HG03432 (cell line): Measurements from ENCODE around the gene SMARCC2.

Experiments
- ATAC-seq: cut with Tn5 transposase; IDR thresholded peaks from one replicate; pipeline ENCODE4 v1.9.1; 2021; ENCODE audit warnings: mild to moderate bottlenecking, moderate library complexity; ENCODE audit not compliant: unreplicated experiment

Gene SMARCC2

DNA sequence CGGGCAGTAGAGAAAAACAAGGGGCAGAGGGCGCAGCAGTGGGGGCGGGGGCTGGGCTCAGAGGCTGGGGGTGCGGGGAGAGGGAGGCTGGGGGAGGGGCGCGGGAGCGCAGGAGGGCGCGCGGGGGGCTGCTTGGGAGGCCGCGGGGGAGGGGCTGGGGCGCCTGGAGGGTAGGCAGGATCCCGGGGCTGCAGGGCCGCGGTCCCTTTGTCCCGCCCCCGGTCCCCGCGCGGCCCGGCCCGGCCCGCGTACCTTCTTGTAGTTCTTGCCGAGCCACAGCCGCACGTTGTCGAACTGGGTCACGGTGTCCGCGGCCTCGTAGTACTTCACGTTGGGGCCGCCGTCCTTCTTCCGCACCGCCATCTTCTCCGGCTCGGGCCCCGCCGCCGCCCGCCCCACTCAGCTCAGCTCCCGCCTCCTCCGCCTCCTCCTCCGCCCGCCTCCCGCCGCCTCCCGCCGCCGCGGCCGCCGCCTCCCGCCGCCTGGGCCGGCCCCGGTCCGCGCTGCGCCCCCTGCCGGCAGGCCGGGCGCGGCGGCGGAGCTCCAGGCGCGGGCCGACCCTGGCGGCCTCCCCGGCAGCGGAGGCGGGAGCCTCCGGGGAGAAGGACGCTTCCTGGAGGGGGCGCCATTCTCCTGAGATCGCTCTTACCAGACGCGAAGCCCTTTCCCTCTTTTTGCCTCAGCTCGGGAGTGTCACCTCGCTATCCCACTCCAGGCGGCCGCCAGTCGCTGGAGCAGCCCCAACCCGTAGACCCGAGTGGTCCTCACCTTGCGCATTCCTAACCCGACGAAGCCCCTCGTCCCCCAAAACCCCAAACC is at the start of gene SMARCC2:
SMARCC2 (minus strand) TSS at position 385 of the 819 bp plus-strand sequence; CDS start at position 363, 22 bp downstream.
- peak; percentile 87 for ATAC-seq

DNA sequence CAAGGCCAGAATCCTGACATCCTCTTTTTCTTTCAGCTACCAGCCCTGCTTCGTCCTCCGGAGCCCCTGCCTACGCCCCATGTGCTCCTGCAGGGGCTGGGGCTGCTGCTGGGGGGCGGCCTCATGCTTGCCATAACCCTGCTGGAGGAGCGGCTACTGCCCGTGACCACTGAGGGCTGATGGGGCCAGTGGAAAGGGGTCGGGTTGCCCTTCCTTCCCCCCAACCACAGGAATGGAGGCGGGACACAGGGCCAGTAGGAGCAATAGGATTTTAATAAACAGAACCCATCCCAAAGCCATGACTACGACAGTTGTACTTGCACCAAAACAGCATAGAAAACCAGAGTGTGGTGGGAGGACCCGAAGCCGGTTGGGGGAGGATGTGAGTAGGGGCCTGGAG is 48.3 kb upstream of the SMARCC2 start:
- no peak for ATAC-seq

DNA sequence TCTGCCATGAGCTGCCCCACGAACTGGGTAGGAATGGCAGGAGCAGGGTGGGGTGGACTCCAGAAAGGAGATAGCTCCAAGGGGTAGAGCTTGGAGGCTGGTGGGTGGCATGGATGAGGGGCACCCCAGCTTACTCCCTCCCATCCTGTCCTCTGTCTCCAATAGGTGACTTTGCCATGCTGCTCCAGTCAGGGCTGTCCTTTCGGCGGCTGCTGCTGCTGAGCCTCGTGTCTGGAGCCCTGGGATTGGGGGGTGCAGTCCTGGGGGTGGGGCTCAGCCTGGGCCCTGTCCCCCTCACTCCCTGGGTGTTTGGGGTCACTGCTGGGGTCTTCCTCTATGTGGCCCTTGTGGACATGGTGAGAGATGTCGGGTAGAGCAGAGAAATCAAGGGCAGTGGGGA is 47.7 kb upstream of the SMARCC2 start:
- no peak for ATAC-seq

DNA sequence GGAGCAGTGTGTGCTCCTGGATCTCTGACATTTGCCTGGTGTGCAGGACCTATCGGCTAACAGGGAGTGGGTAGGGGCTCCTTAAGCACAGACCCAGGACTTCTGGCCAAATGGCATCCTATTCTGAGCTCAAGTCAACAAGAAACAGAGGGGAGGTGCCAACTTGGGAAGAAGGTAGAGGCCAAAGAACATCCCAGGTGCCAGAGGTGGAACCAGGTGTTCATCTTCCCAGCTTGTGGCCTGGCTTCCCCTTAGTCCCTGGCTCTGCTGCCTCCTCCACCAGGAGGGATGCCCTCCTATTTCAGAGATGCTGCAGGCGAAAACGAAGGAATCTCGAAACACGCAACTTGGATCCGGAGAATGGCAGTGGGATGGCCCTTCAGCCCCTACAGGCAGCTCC is 46.8 kb upstream of the SMARCC2 start:
- ATAC-seq = no peak

DNA sequence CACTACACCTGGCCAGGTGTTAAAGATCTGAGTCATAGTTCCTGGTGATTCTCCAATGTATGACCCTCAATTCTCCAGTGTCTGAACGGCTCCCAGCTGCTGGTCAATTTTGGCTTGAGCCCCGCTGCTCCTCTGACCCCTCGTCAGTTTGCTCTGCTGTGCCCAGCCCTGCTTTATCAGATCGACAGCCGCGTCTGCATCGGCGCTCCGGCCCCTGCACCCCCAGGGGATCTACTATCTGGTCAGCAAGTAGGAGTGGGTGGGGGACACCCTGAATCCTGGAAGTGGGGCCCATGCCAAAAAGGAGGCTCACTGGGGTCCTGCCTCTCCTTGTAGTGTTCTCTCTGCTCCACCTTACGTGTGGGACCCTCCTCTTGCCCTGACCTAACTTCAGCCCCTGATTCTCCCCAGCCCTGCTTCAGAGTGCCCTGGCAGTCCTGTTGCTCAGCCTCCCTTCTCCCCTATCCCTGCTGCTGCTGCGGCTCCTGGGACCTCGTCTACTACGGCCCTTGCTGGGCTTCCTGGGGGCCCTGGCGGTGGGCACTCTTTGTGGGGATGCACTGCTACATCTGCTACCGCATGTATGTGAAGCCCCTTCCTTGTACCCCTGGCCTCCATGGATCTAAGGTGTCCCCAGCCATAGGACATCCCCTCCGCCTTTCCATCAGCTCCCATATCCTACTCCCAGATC is 45.6 kb upstream of the SMARCC2 start:
- ATAC-seq = no peak

DNA sequence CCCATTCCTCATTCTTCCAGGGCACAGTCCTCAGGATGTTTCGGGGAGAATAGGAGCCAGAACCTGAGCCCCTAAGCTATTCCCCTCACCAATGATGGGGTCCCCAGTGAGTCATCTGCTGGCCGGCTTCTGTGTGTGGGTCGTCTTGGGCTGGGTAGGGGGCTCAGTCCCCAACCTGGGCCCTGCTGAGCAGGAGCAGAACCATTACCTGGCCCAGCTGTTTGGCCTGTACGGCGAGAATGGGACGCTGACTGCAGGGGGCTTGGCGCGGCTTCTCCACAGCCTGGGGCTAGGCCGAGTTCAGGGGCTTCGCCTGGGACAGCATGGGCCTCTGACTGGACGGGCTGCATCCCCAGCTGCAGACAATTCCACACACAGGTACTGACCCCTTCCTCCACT is 41.9 kb upstream of the SMARCC2 start:
- no peak for ATAC-seq

DNA sequence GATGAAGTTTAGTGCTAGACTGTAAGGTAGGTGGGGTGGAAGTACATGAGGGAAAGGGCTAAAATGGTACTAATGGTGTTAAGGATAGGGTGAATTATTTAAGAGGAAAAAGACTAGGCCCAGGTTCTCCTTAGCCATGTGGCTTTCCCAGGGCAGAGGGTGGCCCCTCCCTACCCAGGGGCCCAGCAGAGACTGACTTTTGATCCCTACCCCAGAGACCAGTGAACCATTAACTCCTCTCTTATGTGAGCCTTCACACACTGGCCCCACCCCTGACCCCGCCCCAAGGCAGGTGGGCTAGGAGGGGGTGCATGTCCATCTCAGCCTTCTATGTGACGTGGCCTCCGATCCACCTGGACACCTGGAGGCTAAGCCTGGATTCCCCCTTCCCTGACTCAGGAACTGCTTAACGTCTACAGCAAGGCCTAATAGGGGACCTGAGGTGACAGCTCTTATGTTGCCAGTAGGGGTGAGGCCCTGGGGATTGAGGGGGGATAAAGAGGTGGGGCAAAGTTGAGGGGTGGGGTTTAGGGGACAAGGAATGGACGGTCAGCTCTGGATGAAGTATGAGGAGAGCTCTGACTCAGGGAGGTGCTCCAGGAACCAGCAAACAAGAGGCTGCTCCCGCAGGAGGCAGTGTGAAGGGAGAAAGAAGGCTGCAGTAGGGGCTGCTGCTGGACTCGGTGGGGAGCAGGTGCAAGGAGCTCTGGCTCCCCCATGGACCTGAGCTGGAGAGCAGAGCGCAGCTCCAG is 41.3 kb upstream of the SMARCC2 start:
- no peak for ATAC-seq

DNA sequence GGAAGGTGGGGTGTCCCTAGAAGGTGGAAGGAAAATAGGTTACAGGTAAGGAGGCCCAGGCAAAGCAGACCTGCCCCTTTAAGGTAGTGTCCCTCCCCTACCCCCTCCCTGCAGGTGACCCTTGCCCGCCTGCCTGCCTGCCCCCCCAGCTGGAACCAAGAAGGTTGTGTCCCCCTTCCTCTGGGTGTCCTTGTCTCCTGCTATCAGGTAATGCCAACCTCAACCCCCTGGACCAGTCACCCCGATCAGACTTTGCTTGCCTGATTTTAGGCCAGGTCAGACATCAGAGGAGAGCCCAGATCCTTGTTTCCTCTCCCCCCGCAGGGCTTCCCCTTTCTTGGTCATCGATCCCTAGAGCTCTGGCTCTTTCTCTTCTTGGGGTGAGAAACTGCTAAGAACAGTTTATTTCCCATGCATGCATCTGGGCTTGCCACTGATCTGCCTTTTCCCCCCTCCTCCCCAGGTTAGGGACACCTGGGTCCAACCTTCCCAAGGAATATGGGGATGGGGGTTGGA is 40.7 kb upstream of the SMARCC2 start, which contains the start of gene SLC39A5:
SLC39A5 (plus strand) TSS at position 136 of the 516 bp plus-strand sequence. CDS start 1,224 bp downstream, outside the sequence.
- ATAC-seq = no peak

DNA sequence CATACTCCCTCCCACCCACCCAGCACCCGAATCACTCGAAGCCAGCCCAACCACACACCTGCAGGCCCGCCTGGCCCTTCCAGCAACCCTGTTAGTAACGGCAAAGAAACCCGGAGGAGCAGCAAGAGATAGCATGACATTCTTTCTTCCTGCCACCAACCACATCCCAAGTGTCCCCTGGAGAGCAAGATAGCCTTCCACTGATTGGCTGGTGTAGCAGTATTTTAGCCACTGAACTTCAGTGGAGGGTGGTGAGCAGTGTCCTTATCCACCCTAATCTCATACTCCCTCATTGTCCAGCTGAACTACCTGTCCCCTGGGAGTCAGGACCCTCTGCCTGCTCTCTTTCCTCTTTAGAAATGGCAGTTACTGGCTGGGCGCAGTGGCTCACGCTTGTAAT is 39.8 kb upstream of the SMARCC2 start:
- ATAC-seq = no peak

DNA sequence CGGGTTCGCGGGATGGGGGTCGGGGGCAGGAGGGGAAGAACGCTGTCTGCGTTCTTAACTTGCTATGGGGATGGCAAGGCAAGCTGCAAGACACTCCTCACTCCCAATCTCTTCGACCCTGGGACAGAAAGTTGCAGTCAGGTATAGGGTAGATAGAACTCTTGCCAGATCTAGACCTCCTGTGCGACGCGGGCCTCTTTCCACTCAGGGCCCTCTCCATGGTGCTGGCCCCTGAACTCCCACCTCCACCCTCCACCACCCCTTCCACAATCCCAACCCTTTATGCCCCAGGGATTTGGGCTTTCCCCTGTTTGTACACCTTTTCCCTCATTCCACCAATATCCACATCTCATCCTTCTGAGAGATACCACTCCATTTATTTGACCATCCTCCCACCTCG is 35.7 kb upstream of the SMARCC2 start:
- ATAC-seq = no peak

DNA sequence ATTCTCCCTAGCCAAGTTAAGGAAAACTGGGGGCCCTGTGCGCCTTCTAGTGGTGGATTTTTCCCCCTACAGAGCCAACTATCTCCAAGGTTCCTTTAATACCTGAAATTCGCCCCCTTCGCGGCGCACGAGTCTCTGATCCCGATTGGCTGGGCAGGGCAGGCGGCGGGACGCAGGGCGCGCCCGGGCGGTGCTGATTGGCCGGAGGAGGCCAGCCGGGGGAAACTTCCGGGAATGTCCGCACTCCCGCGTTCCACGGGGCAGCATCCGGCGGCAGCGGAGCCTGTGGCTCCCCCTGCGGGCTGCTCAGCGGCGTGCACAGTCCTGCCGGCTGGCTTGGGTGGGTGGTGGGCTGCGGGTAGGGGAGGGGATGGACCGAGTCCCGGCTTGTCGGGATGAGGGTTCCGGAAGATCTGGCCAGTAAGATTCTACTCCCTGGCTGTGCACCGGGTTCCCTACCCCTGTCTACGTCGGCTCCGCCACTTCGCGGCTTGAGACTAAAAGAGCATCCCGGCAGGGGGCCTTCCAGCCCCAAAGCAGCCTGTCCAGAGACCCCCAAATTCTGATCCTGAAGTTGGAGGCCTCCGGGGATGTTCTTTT is 34.9 kb upstream of the SMARCC2 start, which contains the start of gene NABP2:
NABP2 (plus strand) TSS at position 241 of the 600 bp plus-strand sequence. CDS start 515 bp downstream, outside the sequence.
- ATAC-seq = peak; percentile 80

DNA sequence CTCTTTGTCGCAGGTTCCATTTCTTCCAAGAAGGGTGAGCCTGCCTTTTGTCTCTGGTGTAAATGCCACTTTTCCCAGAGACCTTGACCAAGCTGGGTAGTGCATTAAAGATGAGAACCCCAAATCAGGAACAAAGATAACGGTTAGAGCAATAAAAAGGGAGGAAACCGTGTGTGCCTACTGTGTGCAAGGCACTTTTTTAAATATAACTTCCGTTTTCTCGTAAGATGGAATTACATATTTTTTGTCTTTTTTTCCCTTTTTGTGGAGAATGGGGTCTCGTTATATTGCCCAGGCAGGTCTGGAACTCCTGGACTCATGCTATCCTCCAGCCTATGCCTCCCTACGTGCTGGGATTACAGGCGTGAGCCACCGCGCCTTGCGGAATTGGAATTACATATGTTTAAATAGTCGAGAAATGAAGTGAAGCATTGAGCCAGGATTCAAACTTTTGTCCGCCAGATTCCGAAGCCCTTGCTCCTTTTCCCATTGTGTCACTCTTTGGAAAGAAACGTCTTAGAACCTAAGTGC is 34.4 kb upstream of the SMARCC2 start:
- no peak for ATAC-seq

DNA sequence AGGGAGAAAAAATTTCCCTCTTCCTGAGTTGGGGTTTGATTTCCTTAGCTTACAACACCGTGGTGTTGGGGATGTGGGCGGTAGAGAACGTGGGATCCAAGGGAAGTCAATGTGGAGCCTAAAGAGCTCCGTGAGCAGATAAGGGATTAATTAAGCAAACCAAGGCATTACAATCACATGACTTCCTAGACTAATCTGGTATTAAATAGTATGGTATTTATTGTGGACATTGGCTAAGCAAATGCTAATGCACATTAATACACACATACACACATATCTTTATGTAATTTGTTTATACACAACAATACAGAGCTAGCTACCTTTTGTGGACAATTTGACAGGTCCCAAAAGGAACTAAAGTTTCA is 33.2 kb upstream of the SMARCC2 start:
- ATAC-seq = no peak

DNA sequence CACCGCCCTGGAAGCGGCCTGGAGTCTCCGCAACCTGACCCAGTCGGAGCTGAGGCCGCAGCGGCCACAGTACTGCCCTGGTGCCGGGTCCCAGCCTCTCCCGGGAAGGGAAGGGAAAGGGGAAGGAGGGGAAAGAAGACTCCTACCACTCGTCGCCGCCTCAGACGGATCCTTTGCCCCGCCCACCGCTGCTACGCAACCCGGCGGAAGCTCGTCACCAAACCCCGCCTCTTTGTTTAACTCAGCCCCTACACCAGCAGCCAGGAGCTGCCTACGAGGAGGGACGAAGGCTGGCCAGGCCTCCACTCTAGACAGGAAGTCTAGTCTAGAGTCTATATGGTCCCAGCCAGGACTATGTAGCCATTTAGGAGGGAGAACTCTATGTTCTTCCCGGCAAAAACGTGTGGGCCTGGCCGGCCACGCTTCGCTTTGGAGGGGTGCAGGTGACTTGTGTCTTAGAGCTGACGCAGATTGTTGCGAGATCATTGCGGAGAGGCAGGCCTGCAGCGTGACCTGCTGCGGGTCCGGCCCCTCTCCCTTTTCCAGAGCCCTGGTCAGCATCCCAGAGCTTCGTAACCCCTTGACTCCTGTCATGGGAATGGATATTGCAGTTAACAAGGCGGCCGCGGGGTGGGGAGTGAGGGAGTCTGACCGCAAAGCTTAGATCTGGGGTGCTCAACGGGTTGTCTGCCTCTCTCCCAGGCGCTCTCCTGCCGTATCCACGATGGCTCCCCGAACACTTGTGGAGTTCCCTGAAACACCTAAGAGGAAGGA is 32.7 kb upstream of the SMARCC2 start, which contains the start of gene RNF41:
RNF41 (minus strand) TSS at position 166 of the 774 bp plus-strand sequence. CDS start 7,875 bp downstream, outside the sequence.
- ATAC-seq = peak; percentile 77

DNA sequence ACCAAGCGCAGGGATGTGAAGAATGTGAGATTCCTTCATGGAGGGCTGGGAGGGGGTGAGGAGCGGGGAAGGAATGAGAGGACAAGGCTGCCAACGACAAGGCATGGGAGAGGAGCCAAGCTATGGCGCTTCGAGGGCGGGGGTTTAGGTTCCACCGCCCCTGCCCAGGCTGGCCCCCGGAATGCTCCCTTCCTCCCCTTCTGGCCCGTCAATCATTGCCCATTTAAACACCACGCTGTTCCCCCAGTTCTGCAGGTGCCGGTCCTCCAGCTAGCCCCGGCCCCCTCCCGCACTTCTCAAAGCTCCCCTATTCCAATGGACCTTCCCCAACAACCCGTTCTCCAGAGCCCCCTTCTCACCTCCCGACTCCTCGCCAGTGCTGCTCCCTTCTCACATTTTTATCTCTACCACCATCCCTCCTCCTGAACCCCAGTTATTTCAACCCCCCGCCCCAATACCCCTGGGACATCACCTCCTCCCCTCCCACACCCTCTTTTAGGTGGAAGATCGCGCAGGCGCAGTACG is 32.0 kb upstream of the SMARCC2 start:
- ATAC-seq = peak; percentile 27

DNA sequence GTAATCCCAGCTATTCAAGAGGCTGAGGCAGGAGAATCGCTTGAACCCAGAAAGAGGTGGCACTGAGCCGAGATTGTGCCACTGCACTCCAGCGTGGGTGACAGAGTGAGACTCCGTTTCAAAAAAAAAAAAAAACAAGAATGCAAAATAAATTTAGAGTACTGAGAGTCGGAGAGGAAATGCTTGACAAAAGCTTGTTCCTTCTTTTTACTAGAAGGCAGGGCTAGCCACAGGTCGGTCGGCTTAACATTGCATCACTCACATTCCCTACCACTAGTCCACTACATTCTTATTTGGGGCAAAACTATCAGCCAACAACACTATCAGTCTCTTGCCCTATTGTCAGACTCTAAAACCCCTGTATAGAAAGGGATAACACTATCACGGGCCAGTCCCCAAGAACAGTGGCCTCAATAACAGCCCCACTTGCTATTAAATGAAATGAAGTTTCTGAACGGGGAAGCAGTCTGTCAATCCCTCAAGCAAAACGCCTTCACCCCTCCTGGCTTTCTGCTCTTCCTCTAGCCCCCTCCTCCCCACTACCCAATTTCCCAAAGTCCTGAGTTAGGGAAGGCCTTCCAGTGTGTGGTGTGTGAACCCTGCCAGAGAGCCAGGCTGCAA is 31.4 kb upstream of the SMARCC2 start:
- ATAC-seq = no peak

DNA sequence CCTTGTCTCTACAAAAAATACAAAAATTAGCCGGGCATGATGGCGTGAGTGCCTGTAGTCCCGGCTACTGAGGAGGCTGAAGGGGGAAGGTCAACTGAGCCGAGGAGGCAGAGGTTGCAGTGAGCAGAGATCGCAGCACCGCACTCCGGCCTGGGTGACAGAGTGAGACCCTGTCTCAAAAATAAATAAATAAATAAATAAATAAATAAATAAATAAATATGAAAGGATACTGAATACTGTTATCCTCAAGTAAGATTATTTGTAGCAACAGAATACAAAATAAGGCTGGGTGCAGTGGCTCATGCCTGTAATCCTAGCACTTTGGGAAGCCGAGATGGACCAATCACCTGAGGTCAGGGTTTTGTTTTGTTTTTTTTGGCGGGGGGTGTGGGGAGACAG is 30.6 kb upstream of the SMARCC2 start:
- no peak for ATAC-seq

DNA sequence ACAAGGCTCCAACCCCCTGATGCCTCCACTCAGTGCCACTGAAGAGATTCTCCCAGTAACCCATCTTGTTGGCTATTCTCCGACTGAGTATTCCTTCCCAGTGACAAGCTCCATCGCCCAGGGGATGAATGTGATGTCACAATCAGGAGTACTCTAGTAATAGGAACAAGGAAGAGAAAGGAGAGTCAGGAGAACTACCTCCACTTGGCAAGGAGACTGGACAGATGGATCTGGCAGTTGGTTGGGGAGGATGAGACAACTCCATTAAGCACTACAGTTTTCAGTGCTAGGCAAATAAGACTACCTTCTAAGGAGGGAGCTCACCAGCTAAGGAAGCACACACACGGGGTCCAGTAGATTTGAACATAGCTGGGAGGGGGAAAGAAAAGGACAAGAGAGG is 27.2 kb upstream of the SMARCC2 start:
- no peak for ATAC-seq

DNA sequence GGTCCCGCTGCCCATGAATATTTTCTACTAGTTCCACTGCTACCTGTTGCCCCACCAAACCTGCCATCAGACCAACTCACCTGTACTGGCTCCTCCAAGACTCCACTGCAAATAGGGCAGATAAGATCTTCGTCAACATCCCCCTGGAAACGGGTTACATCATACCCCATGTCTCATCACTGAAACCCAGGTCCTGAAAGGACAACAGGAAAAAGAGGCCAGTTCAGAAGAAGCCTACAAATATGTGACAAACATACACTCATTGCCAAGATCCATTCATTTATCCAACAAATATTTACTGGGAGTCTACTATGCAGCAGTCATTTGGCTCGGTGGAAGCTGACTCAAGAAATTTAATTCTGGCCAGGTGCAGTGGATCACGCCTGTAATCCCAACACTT is 24.6 kb upstream of the SMARCC2 start:
- ATAC-seq = no peak
